Measurements from ENCODE around the gene AHNAK2. TPM values are rescaled to one million over a fixed set of nuclear protein-coding genes. Genes with fewer than 3 reads are reported as not detected.

AHNAK2 gene
- total RNA-seq, 1 experiment from 2014 or later, result 45.0 TPM

GRCh38 chr14:104985675-104986486 lies 7.7 kb upstream of the AHNAK2 start, which contains the start of gene CLBA1:
TSS of gene CLBA1 (plus strand) at chr14:104985788. CDS start at chr14:104986432, 644 bp downstream.
- DNase-seq (ENCODE audit: low read depth, low spot score) (peak; percentile 72), ATAC-seq (peak; percentile 91)
- TF ChIP-seq YY1 (IDR thresholded peaks at IDR 0.05; ENCODE audit: extremely low read depth, insufficient replicate concordance, low read depth, low read length) (no peak), POLR2A (IDR thresholded peaks at IDR 0.05; ENCODE audit: borderline replicate concordance, extremely low read depth, insufficient read depth, insufficient read length) (peak; percentile 46), POLR2AphosphoS5 (IDR thresholded peaks at IDR 0.05; ENCODE audit: low read depth, low read length) (peak; percentile 76), ZFX (IDR thresholded peaks at IDR 0.05) (peak; percentile 74; the same call in 1 of the 2 replicates)
- H3K9me3 ChIP-seq (ENCODE audit: control insufficient read depth in 1 of 2, insufficient read depth in 1 of 2, low read depth in 1 of 2, low read length in 2 of 2), result no peaks in the 10 kb centered on the region
- peaks cover 3% of the 10 kb centered on the region; the same call in 1 of the 2 replicates for H3K79me2 ChIP-seq (ENCODE audit: insufficient read depth, low read length)
- CTCF ChIA-PET, result interaction anchor here (0.7 to 1.6 kb wide), 3 partner anchors 10 to 14 kb away, joined by 3 read pairs; no protein-coding TSS in a partner anchor
- intact Hi-C loops (cut with micrococcal nuclease), result no loop called here
- peak within 1 kb of the TSS; percentile 86 for H3K27ac ChIP-seq (ENCODE audit: low read depth, low read length)
- no peaks in the 10 kb centered on the region for H4K20me1 ChIP-seq (ENCODE audit: insufficient read depth)
- H3K4me3 ChIP-seq (replicated peaks in 1 of 2; ENCODE audit: low read depth in 1 of 2, low read length in 2 of 2), result peak within 1 kb of the TSS; percentile 81 to 88
- H3K9me2 ChIP-seq (ENCODE audit: insufficient read depth), result no peaks in the 10 kb centered on the region
- no TSS peak for BruUV-seq (replicated peaks)
- H3K4me1 ChIP-seq (ENCODE audit: control insufficient read depth in 1 of 2, insufficient read depth in 2 of 2, low read length in 2 of 2), result peaks cover 6 to 19% of the 10 kb centered on the region in 2 experiments
- H3K4me2 ChIP-seq (ENCODE audit: low read length), result peak within 1 kb of the TSS; percentile 97
- no peaks in the 10 kb centered on the region for H3K36me3 ChIP-seq (ENCODE audit: control insufficient read depth in 1 of 2, insufficient read depth in 2 of 2, low read length in 2 of 2)
- H3K9ac ChIP-seq (ENCODE audit: low read length), result peak within 1 kb of the TSS; percentile 96
- RAD21 ChIA-PET (ENCODE audit: low non-redundant PET in 1 of 2, low total read pairs in 2 of 2, uncharacterized antibody in 2 of 2, unreplicated experiment in 2 of 2), result no interaction called here
- POLR2A ChIA-PET, result interaction anchor here (1.1 to 1.8 kb wide), 2 partner anchors 13 to 40 kb away, joined by 5 to 8 read pairs; no protein-coding TSS in a partner anchor
- H2AFZ ChIP-seq (ENCODE audit: low read depth, low read length, poor library complexity, severe bottlenecking), result no peak within 1 kb of the TSS
- no peaks in the 10 kb centered on the region for H3K27me3 ChIP-seq (ENCODE audit: insufficient read depth, low read length)

GRCh38 chr14:104984056-104984894 lies 6.1 kb upstream of the AHNAK2 start:
- ATAC-seq, result no peak
- CTCF ChIA-PET, result interaction anchor here (0.8 to 1.6 kb wide), 3 partner anchors 9 to 12 kb away, joined by 3 to 4 read pairs (median 3); no protein-coding TSS in a partner anchor
- TF ChIP-seq ZNF274 (IDR thresholded peaks at IDR 0.05; ENCODE audit: low read depth, low read length) (no peak), JUND (IDR thresholded peaks at IDR 0.05) (no peak), FOSL1 (IDR thresholded peaks at IDR 0.05; ENCODE audit: low read depth) (no peak), EGR1 (IDR thresholded peaks at IDR 0.05; ENCODE audit: low read depth) (no peak), TCF7L2 (IDR thresholded peaks at IDR 0.05; ENCODE audit: borderline replicate concordance, extremely low read depth, insufficient read depth, insufficient read length) (no peak), CEBPB (IDR thresholded peaks at IDR 0.05; ENCODE audit: low read depth) (no peak), SIN3A (IDR thresholded peaks at IDR 0.05; ENCODE audit: low read depth) (no peak), EZH2 (IDR thresholded peaks at IDR 0.05) (no peak), CTCF (IDR thresholded peaks at IDR 0.05 in 2 of 3, conservative IDR thresholded peaks at IDR 0.05 in 1 of 3; ENCODE audit: borderline replicate concordance in 1 of 3, insufficient read depth in 1 of 3, low read depth in 2 of 3, low read length in 2 of 3) (no peak), SP1 (IDR thresholded peaks at IDR 0.05; ENCODE audit: low read depth) (no peak), SRF (IDR thresholded peaks at IDR 0.05; ENCODE audit: low read depth) (no peak), ELF1 (IDR thresholded peaks at IDR 0.05; ENCODE audit: borderline replicate concordance, low read depth) (no peak)

More at GRCh38 chr14:104984056-104984894, 6.1 kb upstream of the AHNAK2 start:
- DNase-seq (ENCODE audit: low read depth, low spot score), result no peak
- H2AFZ ChIP-seq (ENCODE audit: low read depth, low read length, poor library complexity, severe bottlenecking), result no peak overlapping the region
- ChIA-PET POLR2A (interaction anchor here (0.8 to 1.8 kb wide), 2 partner anchors 12 to 37 kb away, joined by 3 to 8 read pairs; partner anchors contain the start of gene CDCA4), RAD21 (ENCODE audit: low non-redundant PET in 1 of 2, low total read pairs in 2 of 2, uncharacterized antibody in 2 of 2, unreplicated experiment in 2 of 2) (interaction anchor here in 1 of 2 experiments (0.6 kb wide), 1 partner anchor 486 kb away, joined by 5 read pairs; no protein-coding TSS in a partner anchor)
- H3K4me2 ChIP-seq (ENCODE audit: low read length), result no peak overlapping the region; the same call in 1 of the 2 replicates
- no peak overlapping the region for H3K4me3 ChIP-seq (replicated peaks in 1 of 2; ENCODE audit: low read depth in 1 of 2, low read length in 2 of 2)
- H4K20me1 ChIP-seq (ENCODE audit: insufficient read depth), result no peaks in the 10 kb centered on the region
- peak overlapping the region; percentile 86; the same call in 1 of the 2 replicates for H3K27ac ChIP-seq (ENCODE audit: low read depth, low read length)
- H3K4me1 ChIP-seq (ENCODE audit: control insufficient read depth in 1 of 2, insufficient read depth in 2 of 2, low read length in 2 of 2), result peaks cover 20 to 35% of the 10 kb centered on the region in 2 experiments
- no peaks in the 10 kb centered on the region for H3K9me3 ChIP-seq (ENCODE audit: control insufficient read depth in 1 of 2, insufficient read depth in 1 of 2, low read depth in 1 of 2, low read length in 2 of 2)
- H3K9ac ChIP-seq (ENCODE audit: low read length), result no peak overlapping the region
- intact Hi-C loops (cut with micrococcal nuclease), result no loop called here
- H3K36me3 ChIP-seq (ENCODE audit: control insufficient read depth in 1 of 2, insufficient read depth in 2 of 2, low read length in 2 of 2), result no peaks in the 10 kb centered on the region
- no peaks in the 10 kb centered on the region for H3K27me3 ChIP-seq (ENCODE audit: insufficient read depth, low read length)
- H3K79me2 ChIP-seq (ENCODE audit: insufficient read depth, low read length), result peaks cover 3% of the 10 kb centered on the region; the same call in 1 of the 2 replicates
- no TSS peak for BruUV-seq (replicated peaks)
- H3K9me2 ChIP-seq (ENCODE audit: insufficient read depth), result no peaks in the 10 kb centered on the region

All from HCT116 (cell line).